OCI-LY3 (cell line): ENCODE results near the gene SLF2.
"Not testable (repeated sequence)": the region's sequence is repeated elsewhere in the genome, so short reads cannot be mapped to it uniquely, and the experiment has no call there.

ENCODE experiments used
- CTCF ChIP-seq: fragments of 200-600, 300-600 bp; sonication (generic); IDR thresholded peaks from 2 replicates; pipeline ENCODE4 v1.5.1; 2014; ENCODE audit warnings: antibody characterized with exemption, low read length, low read depth
- EZH2phosphoT487 ChIP-seq: fragments of 200-600 bp; shearing (Covaris generic); IDR thresholded peaks from 2 replicates; pipeline ENCODE4 v1.6.1; 2018; ENCODE audit warnings: antibody characterized with exemption, mixed run types, low read depth

GRCh38 chr10:100975397-100975796, 62.6 kb downstream of the SLF2 start:
- not testable (repeated sequence) for TF ChIP-seq CTCF, EZH2phosphoT487
